Measurements from ENCODE around the gene NDUFS7. TPM values are rescaled to one million over a fixed set of nuclear protein-coding genes. Genes with fewer than 3 reads are reported as not detected.

NDUFS7 gene
- total RNA-seq, 1 experiment from 2014 or later: 135 TPM

DNA sequence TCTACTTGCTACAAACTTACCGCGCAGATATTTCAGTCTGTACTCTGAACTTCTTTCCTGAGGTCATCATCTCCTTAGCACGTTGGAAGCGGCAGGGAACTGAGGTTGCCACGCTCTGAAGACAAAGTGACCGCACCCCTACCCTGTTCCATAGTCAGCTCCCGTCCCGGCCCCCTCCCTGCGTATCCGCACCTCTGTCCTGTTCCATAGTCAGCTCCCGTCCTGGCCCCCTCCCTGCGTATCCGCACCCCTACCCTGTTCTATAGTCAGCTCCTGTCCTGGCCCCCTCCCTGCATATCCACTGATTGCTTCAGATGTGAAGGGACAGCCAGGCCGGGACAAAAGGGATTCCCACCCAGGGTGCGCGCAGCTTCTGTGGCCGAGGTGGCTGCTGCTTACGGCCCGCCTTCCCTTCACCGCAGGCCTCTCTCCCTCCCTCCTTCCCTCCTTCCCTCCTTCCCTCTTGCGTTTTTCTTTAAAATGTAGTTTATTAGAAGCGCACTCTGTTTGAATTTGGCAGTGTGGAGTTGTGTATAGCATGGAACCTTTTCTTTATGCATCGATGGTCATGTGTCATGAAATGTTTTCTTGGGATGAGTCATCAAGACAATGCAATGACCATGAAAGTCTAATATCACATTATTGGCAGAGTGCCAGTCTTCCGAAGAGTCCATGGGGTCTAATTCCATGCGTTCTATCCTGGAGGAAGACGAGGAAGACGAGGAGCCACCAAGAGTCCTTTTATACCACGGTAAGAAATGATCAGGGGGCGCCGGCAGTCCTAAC is 21.9 kb upstream of the NDUFS7 start:
- Mint-ChIP-seq H3K27ac (ENCODE audit: low read depth, unreplicated experiment) (peak overlapping the region; percentile 23), H3K36me3 (ENCODE audit: insufficient read depth, unreplicated experiment) (peaks cover 75% of the 10 kb centered on the region), H3K4me1 (ENCODE audit: insufficient read depth, unreplicated experiment) (peaks cover 9% of the 10 kb centered on the region), H3K27me3 (ENCODE audit: insufficient read depth, unreplicated experiment) (no peaks in the 10 kb centered on the region), H3K4me3 (ENCODE audit: unreplicated experiment) (peak overlapping the region; percentile 23), H3K9me3 (ENCODE audit: unreplicated experiment) (no peaks in the 10 kb centered on the region)
- POLR2A ChIA-PET: interaction anchor here (1.3 kb wide), 1 partner anchor 21 kb away, joined by 3 read pairs; no protein-coding TSS in a partner anchor
- intact Hi-C loops (cut with micrococcal nuclease): loop anchor here (5.0 kb wide), 1 partner anchor 79 kb away; no protein-coding TSS in a partner anchor
- DNase-seq (ENCODE audit: unreplicated experiment): peak; percentile 57
- CTCF ChIA-PET: interaction anchor here (0.7 kb wide), 1 partner anchor 10 kb away, joined by 3 read pairs; no protein-coding TSS in a partner anchor
- TF ChIP-seq, protein P1, sequence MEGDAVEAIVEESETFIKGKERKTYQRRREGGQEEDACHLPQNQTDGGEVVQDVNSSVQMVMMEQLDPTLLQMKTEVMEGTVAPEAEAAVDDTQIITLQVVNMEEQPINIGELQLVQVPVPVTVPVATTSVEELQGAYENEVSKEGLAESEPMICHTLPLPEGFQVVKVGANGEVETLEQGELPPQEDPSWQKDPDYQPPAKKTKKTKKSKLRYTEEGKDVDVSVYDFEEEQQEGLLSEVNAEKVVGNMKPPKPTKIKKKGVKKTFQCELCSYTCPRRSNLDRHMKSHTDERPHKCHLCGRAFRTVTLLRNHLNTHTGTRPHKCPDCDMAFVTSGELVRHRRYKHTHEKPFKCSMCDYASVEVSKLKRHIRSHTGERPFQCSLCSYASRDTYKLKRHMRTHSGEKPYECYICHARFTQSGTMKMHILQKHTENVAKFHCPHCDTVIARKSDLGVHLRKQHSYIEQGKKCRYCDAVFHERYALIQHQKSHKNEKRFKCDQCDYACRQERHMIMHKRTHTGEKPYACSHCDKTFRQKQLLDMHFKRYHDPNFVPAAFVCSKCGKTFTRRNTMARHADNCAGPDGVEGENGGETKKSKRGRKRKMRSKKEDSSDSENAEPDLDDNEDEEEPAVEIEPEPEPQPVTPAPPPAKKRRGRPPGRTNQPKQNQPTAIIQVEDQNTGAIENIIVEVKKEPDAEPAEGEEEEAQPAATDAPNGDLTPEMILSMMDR (IDR thresholded peaks at IDR 0.05; ENCODE audit: unreplicated experiment): no peak
- no TSS peak for BruUV-seq (replicated peaks)

DNA sequence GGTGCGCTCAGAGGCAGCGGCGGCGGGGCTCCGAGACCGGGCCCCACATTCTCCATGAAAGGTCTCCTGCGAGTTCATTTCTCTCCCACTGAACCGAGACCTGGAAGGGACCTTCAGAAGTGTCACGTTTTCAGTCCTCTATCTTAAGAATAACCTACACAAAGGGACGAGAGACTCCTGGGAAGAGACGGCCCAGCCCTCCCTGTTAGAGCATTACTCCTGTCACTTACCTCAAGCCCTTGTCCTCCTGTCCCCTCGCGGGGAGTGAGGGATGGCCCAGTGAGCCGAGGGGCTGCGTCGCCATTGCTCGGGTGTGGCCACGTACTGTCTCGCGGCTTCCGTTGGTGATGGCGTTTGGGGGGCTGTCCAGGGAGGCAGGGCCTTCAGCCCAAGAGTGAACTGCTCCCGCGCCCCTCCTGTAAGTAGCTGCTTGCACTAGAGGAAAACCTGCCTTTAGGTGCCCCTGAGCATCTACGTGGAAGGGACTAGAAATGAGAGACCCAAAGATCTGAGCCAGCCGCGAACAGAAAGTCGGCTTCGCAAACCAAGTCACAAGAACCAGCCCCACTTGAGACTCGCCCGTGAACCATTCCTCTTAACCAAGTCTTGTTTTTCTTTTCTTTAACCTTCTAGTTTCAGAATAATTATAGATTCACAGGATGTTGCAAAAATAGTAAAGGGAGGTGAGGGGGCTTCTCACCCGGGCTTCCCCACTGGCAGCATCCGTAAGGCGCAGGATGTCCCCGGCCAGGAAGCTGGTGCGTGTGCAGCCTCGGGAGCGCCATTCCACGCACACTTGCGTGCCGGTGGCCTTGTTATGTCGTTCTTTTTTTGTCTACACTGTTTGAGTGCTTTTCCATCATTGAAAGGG is 21.1 kb upstream of the NDUFS7 start:
- ChIA-PET CTCF (interaction anchor here (0.7 kb wide), 1 partner anchor 9 kb away, joined by 3 read pairs; no protein-coding TSS in a partner anchor), POLR2A (no interaction called here)
- Mint-ChIP-seq H3K27ac (ENCODE audit: low read depth, unreplicated experiment) (peak overlapping the region; percentile 23), H3K4me3 (ENCODE audit: unreplicated experiment) (no peak overlapping the region), H3K4me1 (ENCODE audit: insufficient read depth, unreplicated experiment) (peaks cover 9% of the 10 kb centered on the region), H3K36me3 (ENCODE audit: insufficient read depth, unreplicated experiment) (peaks cover 67% of the 10 kb centered on the region), H3K9me3 (ENCODE audit: unreplicated experiment) (no peaks in the 10 kb centered on the region), H3K27me3 (ENCODE audit: insufficient read depth, unreplicated experiment) (no peaks in the 10 kb centered on the region)
- intact Hi-C loops (cut with micrococcal nuclease): loop anchor here (5.0 kb wide), 1 partner anchor 80 kb away; no protein-coding TSS in a partner anchor
- BruUV-seq (replicated peaks): no TSS peak
- DNase-seq (ENCODE audit: unreplicated experiment): no peak
- TF ChIP-seq, protein P1 (IDR thresholded peaks at IDR 0.05; ENCODE audit: unreplicated experiment): no peak

DNA sequence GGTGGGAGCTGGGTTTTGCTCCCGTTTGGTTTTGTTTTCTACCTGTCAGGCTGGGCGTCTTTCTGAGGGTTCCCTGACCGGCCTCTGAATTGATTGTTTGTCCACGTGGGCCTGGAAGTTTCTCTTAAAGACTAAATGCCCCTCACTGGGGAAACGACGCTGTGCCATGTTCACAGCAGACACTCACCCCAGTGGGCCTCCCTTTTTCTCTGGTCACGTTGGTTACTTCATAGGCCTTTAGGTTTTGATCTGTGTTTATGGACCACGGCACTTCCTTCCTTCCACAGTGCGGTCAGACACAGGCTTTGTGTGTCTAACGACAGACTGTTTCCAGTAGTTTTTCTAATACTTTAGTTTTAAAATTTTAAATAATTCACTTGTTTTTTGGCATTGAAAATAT is 20.1 kb upstream of the NDUFS7 start:
- H3K9me3 Mint-ChIP-seq (ENCODE audit: unreplicated experiment): no peaks in the 10 kb centered on the region
- BruUV-seq (replicated peaks): no TSS peak
- H3K27ac Mint-ChIP-seq (ENCODE audit: low read depth, unreplicated experiment): no peak overlapping the region
- no peak overlapping the region for H3K4me3 Mint-ChIP-seq (ENCODE audit: unreplicated experiment)
- intact Hi-C loops (cut with micrococcal nuclease): loop anchor here (5.0 kb wide), 1 partner anchor 81 kb away; no protein-coding TSS in a partner anchor
- TF ChIP-seq, protein P1 (IDR thresholded peaks at IDR 0.05; ENCODE audit: unreplicated experiment): no peak
- peaks cover 61% of the 10 kb centered on the region for H3K36me3 Mint-ChIP-seq (ENCODE audit: insufficient read depth, unreplicated experiment)
- DNase-seq (ENCODE audit: unreplicated experiment): no peak
- H3K4me1 Mint-ChIP-seq (ENCODE audit: insufficient read depth, unreplicated experiment): peaks cover 9% of the 10 kb centered on the region
- ChIA-PET POLR2A (no interaction called here), CTCF (no interaction called here)
- no peaks in the 10 kb centered on the region for H3K27me3 Mint-ChIP-seq (ENCODE audit: insufficient read depth, unreplicated experiment)
